LNCaP clone FGC (cell line): ENCODE measurements around the gene KRTAP4-3.

Source experiments
- DNase-seq: peaks from one replicate; pipeline ENCODE4 v3.0.0-alpha.2; 2011; ENCODE audit warnings: low read depth
- H3K4me3 ChIP-seq: 2 replicates; pipeline ENCODE4 v1.5.1; 2011; ENCODE audit warnings: mild to moderate bottlenecking, low read depth, low read length, control low read depth
- CTCF ChIP-seq: IDR thresholded peaks from 2 replicates; pipeline ENCODE4 v1.5.1; 2012; ENCODE audit warnings: mild to moderate bottlenecking; ENCODE audit not compliant: control insufficient read depth, insufficient read depth; ENCODE audit errors: extremely low read depth

Gene KRTAP4-3

GRCh38 chr17:41168121-41168520, at the start of gene KRTAP4-3:
Gene KRTAP4-3, minus strand, starts transcription at chr17:41168221. Its CDS starts 49 bp downstream, at chr17:41168172.
- H3K4me3 ChIP-seq = no peak within 1 kb of the TSS
- TF ChIP-seq CTCF = no peak
- DNase-seq = no peak

- H3K4me3 ChIP-seq = no peak overlapping the region
- TF ChIP-seq CTCF = no peak
- DNase-seq = no peak
These were observed 47.7 kb upstream of the KRTAP4-3 start for GRCh38 chr17:41215681-41216080.

- no peak for DNase-seq
- TF ChIP-seq CTCF = no peak
These were observed 44.6 kb upstream of the KRTAP4-3 start for GRCh38 chr17:41212524-41213169.

GRCh38 chr17:41211845-41212466, 43.9 kb upstream of the KRTAP4-3 start:
- DNase-seq = peak; percentile 73
- H3K4me3 ChIP-seq = no peak overlapping the region
- TF ChIP-seq CTCF = no peak

More at GRCh38 chr17:41212524-41213169, 44.6 kb upstream of the KRTAP4-3 start:
- H3K4me3 ChIP-seq = no peak overlapping the region

- DNase-seq = peak; percentile 45
- no peak for TF ChIP-seq CTCF
- H3K4me3 ChIP-seq = no peak overlapping the region
These were observed 31.5 kb upstream of the KRTAP4-3 start for GRCh38 chr17:41199421-41200078.

DNA sequence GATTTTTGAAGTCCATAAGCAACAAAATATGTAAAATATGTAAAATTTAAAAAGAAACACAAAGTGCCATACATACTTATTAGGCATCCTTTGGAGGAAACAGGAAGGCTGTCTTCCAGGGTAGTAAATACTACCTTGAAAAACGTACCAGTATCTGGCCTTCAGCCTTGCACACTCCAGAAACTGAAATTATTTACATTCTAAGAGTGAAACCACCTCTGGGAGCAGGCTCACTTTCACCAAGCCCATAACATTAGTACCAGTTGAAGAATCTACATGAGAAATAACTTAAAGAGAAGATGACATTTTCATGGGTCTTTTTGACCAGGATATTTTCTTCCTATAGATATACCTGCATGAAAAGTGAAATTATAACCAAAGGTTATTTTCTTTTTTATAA, 28.0 kb upstream of the KRTAP4-3 start:
- no peak for TF ChIP-seq CTCF
- DNase-seq = no peak
- no peak overlapping the region for H3K4me3 ChIP-seq
